HG02885 (cell line): ENCODE data around the gene CHST15.

ENCODE experiments used
- ATAC-seq: cut with Tn5 transposase; IDR thresholded peaks from one replicate; pipeline ENCODE4 v1.9.1; 2021; ENCODE audit warnings: mild to moderate bottlenecking; ENCODE audit not compliant: unreplicated experiment, poor library complexity

Gene CHST15

GRCh38 chr10:124068929-124069328 lies 24.5 kb downstream of the CHST15 start:
- no peak for ATAC-seq

GRCh38 chr10:124067825-124068400 lies 25.5 kb downstream of the CHST15 start:
- ATAC-seq = no peak

GRCh38 chr10:124066781-124067714 lies 26.4 kb downstream of the CHST15 start:
- ATAC-seq = no peak

DNA sequence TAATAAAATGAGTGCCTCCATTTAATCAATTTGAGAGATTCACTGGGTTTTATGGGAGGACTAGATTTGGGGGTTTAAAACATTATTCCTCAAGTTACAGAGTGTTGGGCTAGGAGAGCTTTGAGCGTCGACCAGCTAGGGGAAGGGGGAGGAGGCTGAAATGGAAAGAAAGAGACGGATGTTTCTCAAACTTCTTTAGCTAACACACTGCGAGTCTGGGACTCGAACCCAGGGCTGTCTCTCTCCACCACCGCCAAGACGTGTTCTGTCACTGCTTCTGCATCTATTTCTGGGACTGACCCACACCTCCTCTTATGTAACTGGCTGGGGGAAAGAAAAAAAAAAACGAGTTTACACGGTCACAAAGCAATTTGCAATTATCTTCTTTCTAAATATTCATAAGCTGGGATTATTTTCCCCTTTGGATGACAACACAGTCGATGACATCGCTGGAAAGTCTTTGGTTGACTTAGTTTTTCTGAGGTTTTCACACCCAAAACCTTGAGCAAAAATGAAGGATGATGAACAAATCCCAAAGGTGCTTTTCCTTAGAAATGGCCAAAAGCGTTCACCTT lies 27.2 kb downstream of the CHST15 start:
- no peak for ATAC-seq

GRCh38 chr10:124065382-124066125 lies 27.8 kb downstream of the CHST15 start:
- no peak for ATAC-seq

DNA sequence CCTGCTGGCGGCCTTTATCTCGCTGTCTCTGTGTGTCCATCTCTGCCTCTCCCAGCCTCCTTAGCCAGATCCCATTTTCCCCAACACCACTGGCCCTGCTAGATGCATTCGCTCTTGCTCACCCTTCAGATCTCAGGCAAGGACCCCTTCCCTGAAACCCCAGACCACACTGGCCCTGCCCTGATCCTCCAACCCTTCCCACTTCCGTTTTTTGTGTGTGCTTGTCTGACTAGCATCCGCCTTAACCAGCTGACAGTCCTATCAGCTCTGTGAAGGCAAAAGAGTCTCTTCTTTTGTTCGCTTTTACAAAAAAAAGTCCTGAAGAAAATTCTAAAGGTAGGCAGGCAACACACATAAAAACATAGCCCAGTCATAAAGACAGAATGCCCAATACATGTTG lies 28.7 kb downstream of the CHST15 start:
- no peak for ATAC-seq

DNA sequence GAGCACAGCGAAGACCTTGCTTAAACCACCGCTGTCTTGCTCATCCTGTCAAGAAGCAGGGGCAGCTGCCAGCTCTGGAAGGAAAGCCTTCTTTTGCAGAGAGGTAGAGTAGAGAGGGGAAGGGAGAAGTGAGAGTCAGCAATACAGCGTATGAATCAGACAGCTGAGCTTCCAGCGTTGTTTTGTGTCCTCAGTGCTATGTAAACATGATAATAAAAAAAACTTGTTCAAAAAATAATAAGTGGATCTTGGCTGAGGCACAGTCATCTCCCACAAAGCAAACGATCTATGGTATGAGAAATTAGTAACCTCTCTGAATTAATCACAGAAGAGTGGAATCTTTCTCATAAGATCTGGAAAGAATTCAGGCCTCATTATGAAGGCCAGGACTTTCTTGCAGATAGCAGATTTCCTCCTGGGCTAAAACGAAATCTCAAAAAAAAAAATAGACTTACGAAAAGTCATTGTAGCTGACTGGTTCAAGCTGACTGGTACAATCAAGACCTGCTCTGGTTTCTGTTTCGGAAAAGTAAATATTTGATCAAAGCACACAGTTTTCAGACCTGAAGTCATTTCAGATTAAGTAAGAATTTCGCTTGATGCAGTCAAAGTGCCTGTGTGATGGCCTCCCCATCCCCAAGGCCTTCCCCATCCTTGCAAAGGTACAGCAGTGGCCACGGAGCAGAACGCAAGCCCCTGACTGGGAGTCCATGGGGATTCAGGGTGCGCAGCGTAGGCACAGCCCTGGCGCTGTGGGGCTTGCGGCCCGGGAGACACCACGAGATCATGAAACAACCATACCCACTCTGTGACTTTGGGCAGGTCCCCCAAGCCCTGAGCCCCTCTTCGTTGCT lies 29.4 kb downstream of the CHST15 start:
- peak; percentile 68 for ATAC-seq

- no peak for ATAC-seq
These were observed 31.0 kb downstream of the CHST15 start for GRCh38 chr10:124062390-124062789.

DNA sequence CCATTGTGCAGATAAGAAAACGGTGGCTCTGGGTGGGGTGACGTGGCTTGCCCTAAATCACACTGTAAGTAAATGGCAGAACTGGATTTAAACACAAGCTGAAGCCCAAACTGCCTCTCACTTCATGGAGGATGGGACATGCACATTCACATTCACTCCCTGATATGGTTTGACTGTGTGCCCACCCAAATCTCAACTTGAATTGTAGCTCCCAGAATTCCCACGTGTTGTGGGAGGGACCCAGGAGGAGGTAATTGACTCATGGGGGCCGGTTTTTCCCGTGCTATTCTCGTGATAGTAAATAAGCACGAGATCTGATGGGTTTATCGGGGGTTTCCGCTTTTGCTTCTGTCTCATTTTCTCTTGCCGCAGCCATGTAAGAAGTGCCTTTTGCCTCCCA lies 32.4 kb downstream of the CHST15 start:
- no peak for ATAC-seq

- no peak for ATAC-seq
These were observed 33.2 kb downstream of the CHST15 start for GRCh38 chr10:124060148-124060720.

DNA sequence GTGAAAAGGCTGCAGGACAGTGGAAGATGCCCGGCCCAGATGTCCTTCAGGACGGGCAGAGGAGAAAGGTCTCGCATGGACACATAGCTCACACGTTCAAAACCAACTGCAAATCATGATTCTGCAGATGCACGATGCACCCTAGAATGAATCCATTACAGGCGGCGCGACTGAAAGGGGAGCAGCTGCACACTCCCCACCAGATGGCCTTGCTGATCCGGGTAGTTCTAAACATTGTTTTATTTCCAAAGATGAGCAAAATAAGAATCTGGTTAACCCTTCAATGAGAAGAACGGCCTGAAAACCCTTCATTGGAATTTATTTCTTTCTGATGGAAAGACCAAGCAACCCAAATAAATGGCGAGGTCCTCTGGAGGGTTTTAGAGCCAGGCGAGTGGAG lies 33.8 kb downstream of the CHST15 start:
- ATAC-seq = no peak

GRCh38 chr10:124058346-124059003 lies 34.9 kb downstream of the CHST15 start:
- no peak for ATAC-seq

- no peak for ATAC-seq
These were observed 35.8 kb downstream of the CHST15 start for GRCh38 chr10:124057601-124058000.

DNA sequence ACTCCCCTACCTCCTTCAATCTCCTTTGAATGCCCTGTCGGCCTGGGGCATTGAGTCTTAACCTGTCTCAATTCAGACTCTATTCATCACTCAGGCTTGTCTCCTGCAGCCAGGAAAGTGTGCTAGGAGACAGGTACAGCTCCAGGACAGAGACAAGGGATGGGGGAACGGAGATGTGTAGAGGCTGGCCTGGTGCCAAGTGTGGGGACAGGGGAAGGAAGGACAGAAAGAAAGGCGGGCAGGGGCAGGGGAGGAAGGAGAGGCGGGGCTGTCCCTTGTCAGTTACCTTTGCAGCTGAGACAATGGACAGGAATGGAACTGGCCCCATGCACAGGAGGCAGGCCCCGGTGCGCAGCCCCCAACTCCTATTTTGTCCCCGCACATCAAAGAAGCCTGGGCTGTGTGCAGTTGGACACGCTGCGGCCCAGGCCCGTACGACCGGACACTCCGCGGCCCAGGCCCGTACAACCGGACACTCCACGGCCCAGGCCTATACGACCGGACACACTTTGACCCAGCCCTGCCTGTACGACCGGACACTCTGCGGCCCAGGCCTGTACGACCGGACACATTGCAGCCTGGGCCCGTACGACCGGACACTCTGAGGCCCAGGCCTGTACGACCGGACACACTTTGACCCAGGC lies 36.9 kb downstream of the CHST15 start:
- ATAC-seq = no peak

DNA sequence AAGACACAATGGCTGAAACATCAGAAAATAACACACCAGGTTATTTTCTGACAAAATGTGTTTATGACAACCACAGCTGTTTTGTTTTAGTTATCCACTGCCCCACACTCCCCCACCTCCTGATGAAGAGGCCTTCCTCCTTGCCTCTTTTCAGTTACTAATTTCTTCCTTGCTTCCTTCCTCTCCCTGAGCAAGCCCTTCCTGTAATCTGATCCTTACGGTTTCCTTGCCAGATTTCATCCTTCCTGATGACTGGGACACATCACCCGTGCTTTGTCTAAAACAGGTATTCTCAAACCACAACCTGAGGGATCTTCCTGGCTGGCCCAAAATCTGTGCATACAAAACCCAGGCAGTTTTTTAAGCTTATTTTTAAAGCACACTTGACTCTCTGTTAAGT lies 39.4 kb downstream of the CHST15 start:
- no peak for ATAC-seq

DNA sequence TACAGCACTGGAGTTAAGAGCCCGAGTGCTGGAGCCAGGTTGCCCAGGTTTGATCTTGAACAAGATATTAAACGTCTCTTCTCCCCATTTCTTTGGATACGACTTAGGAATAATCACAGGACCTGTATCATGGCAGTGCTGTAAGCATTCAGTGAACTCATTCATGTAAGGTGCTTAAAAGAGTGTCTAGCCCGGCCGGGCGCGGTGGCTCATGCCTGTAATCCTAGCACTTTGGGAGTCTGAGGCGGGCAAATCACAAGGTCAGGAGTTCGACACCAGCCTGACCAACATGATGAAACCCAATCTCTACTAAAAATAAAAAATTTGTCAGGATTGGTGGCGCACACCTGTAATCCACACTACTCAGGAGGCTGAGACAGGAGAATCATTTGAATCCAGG lies 40.8 kb downstream of the CHST15 start:
- no peak for ATAC-seq

GRCh38 chr10:124050021-124051015 lies 43.1 kb downstream of the CHST15 start:
- ATAC-seq = no peak
